Astrocyte of the cerebellum (primary cell): ENCODE measurements around the gene MARK2.
A peak's percentile ranks its signal among the peaks of the same experiment; 100 is the strongest.

Source experiments
- DNase-seq: peaks from one replicate; pipeline ENCODE4 v3.0.0-alpha.2; 2011; ENCODE audit warnings: low read depth
- H3K4me3 ChIP-seq: 2 replicates; pipeline ENCODE4 v1.5.1; 2011; ENCODE audit warnings: mild to moderate bottlenecking, low read depth, low read length, moderate library complexity
- CTCF ChIP-seq: IDR thresholded peaks from 2 replicates; pipeline ENCODE4 v1.5.1; 2012; ENCODE audit warnings: low read length, low read depth, moderate library complexity, mild to moderate bottlenecking; ENCODE audit errors: missing control alignments
- in situ Hi-C: cut with HindIII; loops from 2 replicates; pipeline ENCODE4 v1.10.0; 2017; ENCODE audit warnings: low sequenced_read_pairs

MARK2 gene

GRCh38 chr11:63876616-63877015 lies 37.7 kb downstream of the MARK2 start:
- no peak for DNase-seq
- no peak overlapping the region for H3K4me3 ChIP-seq
- in situ Hi-C loops = no loop called here
- TF ChIP-seq CTCF = no peak

GRCh38 chr11:63877658-63878241 lies 38.8 kb downstream of the MARK2 start:
- in situ Hi-C loops = no loop called here
- TF ChIP-seq CTCF = no peak
- DNase-seq = no peak
- H3K4me3 ChIP-seq = no peak overlapping the region

DNA sequence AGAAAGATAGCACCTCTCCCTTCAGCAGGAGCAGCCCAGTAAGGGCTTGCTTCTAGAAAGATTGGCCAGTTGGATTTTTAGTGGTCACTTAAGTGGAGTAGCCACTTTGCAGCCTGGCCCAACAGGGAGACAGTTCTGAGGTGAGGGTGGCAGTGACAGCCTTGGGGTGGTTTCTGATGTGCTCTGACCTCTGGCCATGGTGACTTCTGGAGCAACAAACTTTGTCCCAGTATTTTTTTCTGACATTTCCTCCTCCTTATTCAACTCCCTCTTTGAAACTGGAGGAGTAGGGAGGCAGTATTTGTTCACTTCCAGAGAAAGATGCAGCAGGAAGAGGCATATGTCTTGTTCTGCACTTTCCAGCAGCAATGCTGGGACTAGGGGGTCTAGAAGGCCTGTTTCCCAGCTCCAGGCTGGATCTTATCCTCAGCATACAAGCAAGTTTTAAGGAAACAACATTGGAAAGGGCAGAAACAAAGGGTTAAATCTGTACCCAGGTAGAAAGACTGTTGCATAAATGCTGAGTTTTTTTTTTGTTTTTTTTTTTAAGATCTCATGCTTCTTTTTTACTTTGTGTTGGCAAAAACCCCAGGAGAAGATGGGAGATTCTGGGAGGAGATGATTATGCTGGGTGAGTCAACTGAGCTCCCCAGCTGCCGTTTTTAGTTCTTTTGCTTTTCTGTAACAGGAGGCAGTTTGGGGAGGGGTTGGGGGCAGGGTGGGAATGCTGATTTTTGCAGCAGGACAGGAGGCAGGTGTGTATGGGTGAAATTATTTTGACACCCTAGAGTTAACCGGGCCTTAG lies 40.9 kb downstream of the MARK2 start:
- peak; percentile 41 for DNase-seq
- TF ChIP-seq CTCF = no peak
- in situ Hi-C loops = no loop called here
- H3K4me3 ChIP-seq = no peak overlapping the region

GRCh38 chr11:63880403-63880790 lies 41.5 kb downstream of the MARK2 start:
- in situ Hi-C loops = no loop called here
- no peak overlapping the region for H3K4me3 ChIP-seq
- DNase-seq = no peak
- no peak for TF ChIP-seq CTCF

DNA sequence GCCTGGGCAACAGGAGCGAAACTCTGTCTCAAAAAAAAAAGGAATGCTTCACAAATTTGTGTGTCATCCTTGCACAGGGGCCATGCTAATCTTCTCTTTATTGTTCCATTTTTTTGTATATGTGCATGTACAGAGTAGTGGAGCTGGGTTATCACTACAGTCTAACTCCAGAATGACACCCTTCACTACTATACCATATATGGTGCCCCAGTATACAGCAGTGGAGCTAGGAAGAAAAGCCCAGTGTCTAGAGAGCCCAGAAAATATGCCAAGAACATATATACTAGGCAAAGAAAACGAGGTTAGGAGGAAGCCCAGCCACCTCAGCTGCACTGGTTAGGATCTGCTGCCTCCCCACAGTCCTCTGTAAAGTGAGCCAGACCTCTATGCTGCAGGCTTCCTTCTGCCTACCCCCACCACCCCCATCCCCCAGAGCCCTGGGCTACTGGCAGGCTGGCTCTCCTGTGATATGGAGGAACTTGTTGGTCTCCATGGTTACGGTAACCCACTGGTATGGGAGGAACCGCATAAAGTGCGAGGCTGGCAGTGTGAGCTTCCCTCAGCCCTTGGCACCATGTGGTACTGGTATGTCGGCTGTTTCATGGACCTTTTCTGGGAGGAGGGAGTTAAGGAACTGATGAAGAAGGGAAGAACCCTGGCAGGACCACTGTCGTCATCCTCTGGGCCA lies 43.8 kb downstream of the MARK2 start:
- in situ Hi-C loops = no loop called here
- H3K4me3 ChIP-seq = no peak overlapping the region
- no peak for DNase-seq
- TF ChIP-seq CTCF = no peak

DNA sequence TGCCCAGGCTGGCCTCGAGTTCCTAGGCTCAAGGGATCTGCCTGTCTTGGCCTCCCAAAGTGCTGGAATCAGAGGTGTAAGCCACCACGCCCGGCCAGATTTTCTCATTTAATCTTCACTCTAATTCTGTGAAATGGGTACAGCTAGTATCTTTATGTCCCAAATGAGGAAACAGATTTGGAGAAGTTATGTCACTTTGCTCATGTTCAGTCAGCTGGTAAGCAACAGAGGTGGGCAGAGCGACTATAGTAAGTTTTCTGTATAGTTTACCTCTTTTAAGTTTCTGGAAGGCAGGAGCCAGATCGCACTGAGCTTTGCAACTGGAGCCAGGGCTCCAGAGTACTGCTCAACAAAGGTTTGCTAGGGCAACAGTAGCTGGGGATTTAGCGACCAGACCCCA lies 44.9 kb downstream of the MARK2 start:
- TF ChIP-seq CTCF = no peak
- in situ Hi-C loops = no loop called here
- DNase-seq = no peak

More for the DNA sequence above, 44.9 kb downstream of the MARK2 start:
- no peak overlapping the region for H3K4me3 ChIP-seq
